Measurements from ENCODE around the gene HAAO. TPM values are rescaled to one million over a fixed set of nuclear protein-coding genes. Genes with fewer than 3 reads are reported as not detected.
A peak's percentile ranks its signal among the peaks of the same experiment; 100 is the strongest.

The HAAO gene
- total and polyA plus RNA-seq, 2 of the 8 experiments (the other 6 are each of a cell fraction or from before 2014, with no cell fraction given), result 2.5 to 7.0 TPM

- TF ChIP-seq RNF2 (IDR thresholded peaks at IDR 0.05; ENCODE audit: borderline replicate concordance, low read depth, low read length, missing control alignments, poor library complexity, severe bottlenecking) (no peak), KDM4A (IDR thresholded peaks at IDR 0.05; ENCODE audit: low read depth, low read length, severe bottlenecking) (peak; percentile 69)
Observed at GRCh38 chr2:42810121-42810970, 18.0 kb upstream of the HAAO start (continued).

Measured in H1 (cell line).